GM18868 (cell line): ENCODE measurements around the gene ESYT2.

Experiments used
- ATAC-seq: cut with Tn5 transposase; IDR thresholded peaks from one replicate; pipeline ENCODE4 v1.9.1; 2021; ENCODE audit warnings: mild to moderate bottlenecking, moderate library complexity; ENCODE audit not compliant: unreplicated experiment

ESYT2 gene

DNA sequence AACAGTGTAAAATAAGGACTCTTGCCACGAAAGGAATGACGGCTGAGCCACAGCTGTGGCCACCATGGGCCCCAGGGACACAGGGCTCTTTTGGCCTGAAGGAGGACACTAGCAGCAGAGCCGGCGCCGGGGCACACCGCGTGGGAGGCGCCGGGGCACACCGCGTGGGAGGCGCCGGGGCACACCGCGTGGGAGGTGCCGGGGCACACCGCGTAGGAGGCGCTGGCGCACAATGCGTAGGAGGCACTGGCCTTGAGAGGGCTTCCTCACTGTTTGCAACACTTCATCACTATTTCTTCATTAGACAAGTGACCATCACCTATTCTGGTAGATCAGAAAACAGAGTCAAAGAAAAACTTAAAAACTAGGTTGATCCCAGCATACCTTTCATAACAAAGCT, 23.4 kb downstream of the ESYT2 start:
- ATAC-seq: no peak

DNA sequence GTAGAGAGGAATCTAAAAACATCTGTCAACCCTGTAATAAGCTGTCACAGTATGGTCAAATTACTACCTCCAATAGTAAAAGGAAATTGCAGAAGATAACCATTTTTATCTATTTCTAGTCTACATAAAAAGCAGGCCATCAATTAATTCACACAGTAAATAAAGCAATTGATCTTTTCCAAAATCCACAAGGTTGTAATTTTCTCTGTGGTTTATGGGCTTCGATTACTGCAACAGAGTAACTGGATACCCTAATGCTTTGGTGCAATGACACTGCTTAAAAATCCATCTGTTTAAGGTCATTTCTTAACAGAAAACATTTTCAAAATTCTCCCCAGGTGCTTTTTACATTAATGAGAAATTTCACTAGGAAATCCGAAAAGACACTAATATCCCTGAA, 23.9 kb downstream of the ESYT2 start:
- no peak for ATAC-seq

DNA sequence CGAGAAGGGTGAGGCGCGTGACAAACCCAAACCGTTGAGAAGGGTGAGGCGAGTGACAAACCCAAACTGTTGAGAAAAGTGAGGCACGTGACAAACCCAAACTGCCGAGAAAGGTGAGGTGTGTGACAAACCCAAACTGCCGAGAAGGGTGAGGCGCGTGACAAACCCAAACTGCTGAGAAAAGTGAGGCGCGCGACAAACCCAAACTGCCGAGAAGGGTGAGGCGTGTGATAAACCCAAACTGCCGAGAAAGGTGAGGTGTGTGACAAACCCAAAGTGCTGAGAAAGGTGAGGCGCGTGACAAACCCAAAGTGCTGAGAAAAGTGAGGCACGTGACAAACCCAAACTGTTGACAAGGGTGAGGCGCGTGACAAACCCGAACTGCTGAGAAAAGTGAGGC, 25.0 kb downstream of the ESYT2 start:
- ATAC-seq: no peak

DNA sequence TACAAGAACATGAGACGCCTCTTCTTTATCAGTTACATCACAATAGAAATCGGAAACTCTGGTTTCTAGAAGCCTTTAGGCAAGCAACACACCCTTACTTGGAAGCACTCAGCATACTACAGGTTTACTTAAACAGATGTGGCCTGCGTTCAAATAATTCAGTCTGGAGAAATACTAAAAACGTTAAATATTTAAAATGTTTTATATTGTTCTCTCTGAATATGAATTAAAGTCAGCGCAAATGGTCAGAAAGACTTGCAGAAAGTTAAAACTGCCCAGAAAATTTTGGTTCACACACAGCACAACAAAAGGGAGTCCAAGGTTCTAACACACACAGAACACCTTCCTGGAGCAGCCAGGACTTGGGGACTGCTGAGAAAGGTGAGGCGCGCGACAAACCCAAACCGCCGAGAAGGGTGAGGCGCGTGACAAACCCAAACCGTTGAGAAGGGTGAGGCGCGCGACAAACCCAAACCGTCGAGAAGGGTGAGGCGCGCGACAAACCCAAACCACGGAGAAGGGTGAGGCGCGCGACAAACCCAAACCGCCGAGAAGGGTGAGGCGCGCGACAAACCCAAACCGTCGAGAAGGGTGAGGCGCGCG, 25.8 kb downstream of the ESYT2 start:
- no peak for ATAC-seq

DNA sequence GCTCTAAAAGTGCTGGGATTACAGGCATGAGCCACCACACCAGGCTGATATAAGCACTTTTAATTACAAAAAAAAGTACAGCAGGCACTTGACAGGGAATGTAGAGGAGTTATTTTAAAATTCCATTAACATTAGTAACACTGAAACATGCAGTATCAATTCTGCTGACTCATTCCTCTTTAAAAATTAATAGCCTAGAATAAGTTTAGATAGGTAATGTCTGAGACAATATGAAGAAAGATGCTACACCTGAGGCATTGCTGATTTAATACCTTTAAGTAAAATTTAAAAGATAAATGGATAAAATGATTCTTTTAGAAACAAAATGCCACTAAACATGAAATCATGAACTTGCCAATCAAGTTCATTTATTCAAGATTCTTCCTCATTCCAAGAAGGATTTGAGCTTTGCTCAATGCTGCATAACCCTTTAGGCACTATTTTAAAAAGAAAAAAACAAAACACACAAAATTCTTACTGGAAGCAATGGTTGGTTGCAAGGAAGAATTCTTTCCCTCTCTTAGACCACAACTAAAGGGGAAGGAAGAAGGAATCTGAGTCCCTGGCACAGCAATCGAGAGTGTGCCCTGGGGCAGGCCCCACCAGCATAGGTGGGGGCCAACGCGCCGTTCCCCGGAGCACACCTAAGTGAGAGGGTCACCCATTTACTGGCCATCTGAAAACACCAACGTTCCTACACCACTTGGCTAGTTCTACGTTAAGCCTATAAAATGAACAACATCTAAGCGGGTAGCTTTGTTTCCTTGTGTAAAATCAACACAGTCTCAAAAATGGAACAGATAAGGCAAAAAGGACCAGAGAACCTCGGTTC, 26.6 kb downstream of the ESYT2 start:
- no peak for ATAC-seq

DNA sequence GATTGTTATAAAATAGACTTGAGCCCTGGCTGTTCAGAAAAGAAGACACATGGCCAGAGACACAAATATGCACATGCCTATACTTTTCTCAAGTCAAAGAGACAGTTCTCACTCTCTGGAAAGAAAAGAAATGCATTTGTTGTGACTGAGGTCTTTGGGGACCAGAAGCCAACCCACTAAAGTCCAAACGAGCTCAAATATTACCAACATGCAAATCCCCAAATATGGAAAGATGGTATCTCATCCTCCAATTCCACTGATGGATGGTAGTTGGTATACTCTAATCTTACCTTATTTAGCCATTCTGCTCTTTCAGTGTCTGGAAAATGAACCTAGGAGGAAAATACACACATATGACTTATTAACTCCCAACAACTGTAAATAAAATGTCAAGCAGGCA, 30.6 kb downstream of the ESYT2 start:
- no peak for ATAC-seq

DNA sequence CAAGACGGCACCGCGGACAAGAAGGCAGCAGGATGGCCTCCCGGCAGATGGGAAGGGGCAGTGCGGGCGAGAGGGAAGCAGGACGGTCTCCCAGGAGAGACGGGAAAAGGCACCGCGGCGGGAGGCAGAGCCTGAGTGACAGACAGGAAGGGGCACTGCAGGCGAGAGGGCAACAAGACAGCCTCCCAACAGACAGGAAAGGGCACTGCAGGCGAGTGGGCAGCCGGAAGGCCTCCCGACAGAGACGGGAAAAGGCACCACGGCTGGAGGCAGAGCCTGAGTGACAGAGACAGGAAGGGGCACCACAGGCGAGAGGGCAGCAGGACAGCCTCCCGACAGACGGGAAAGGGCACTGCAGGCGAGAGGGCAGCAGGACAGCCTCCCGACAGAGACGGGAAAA, 32.6 kb downstream of the ESYT2 start:
- ATAC-seq: no peak

DNA sequence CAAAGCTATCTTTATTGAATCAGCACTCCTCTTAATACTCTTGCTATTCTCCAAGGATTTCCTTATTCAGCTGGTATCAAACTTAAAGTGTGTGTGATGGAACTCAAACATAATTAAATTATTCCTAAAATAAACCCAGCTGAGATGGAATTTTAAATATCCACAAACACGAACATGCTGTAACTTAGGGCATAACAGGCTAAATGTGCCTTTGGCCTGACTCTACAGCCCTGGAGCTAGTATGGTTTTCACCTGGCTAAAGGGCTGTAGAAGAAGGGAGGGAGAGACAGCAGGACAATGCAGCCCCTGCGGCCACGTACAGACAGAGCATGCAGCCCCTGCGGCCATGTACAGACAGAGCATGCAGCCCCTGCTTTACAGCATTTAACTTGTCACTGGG, 34.0 kb downstream of the ESYT2 start:
- no peak for ATAC-seq

DNA sequence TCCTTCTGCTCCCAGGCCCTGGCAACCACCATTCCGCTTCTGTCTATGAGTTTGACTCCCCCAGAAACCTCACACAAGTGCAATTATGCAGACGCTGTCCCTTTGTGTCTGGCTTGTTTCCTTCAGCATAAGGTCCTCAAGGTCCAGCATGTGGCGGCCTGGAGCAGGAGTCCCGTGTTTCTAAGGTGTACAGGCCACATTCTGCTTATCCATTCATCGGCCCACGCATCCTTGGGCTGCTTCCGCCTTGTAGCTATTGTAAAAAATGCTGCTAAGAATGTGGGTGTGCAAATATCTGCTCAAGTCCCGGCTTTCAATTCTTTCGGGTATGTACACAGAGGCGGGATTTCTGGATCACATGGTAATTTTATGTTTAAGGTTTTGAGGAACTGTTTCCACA, 38.2 kb downstream of the ESYT2 start:
- no peak for ATAC-seq

DNA sequence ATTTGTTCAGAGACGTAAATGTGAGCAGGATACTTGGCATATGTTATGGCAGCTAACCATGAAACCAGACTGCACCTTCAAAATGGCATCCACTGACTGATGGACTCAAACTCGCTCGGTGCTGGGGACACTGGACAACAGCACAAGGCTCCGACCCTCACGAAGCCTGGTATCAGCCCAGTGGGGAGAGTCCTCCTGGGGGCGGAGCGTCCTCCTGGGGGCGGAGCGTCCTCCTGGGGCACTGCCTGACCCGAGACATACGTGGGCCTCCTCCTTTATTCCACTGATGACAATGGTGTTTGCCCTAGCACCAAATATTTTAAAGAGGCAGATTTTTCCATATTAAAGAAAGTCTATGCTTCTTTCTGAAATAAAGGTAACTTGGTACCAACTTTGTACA, 39.5 kb downstream of the ESYT2 start:
- ATAC-seq: no peak

DNA sequence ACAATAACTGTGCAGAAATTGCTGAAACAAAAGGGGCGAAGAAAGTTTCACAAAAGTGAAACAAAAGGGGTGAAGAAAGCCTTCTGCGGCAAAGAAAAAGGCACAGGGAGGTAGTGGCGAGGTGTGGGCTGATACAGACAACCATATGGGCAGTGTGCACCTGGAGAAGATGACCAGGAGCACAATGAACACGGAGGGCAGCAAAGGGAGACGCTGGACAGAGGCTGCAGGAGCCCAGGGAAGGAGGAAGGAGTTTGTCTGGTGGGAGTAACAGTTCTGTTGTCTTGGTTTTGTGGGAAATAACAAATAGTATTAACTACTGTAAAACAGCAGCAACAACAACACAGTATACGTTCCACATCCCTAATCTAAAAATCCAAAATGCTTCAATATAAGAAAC, 42.4 kb downstream of the ESYT2 start:
- no peak for ATAC-seq

DNA sequence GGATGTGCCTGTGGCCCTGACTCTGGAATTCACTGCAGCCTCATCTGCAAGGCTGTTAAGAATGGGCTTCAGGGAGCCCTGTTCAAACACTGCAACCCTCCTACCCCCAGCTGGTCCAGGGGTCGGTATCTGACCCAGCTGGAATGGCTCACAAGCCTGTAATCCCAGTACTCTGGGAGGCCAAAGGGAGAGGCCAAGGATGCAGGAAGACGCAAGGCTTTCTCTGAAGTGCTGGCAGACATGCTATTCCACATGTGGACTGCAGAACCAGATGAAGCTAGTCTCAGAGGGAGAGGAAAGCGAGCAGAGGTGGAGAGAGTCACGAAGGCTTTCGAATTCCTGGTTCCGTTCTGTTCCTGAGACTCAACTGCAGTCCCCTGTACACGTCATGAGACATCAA, 45.0 kb downstream of the ESYT2 start:
- no peak for ATAC-seq

DNA sequence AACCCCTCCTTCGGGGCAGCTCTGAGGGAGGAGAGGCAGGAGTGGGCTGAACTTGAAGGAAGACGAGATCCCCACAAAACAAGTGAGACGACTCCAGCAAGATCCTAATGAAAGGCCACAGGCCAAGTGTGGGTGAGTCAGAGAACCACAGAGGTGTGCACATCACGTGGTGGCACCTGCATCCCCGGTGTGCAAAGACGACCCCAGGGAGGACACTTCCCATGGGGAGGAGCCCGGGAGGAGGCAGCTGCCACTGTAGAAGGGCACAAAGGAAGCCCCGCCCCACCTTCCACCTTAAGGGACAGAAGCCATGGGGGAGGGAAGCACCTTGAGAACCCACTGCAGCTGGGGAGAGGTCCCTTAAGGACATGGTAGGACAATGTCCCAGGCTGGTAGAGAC, 45.7 kb downstream of the ESYT2 start:
- ATAC-seq: no peak

DNA sequence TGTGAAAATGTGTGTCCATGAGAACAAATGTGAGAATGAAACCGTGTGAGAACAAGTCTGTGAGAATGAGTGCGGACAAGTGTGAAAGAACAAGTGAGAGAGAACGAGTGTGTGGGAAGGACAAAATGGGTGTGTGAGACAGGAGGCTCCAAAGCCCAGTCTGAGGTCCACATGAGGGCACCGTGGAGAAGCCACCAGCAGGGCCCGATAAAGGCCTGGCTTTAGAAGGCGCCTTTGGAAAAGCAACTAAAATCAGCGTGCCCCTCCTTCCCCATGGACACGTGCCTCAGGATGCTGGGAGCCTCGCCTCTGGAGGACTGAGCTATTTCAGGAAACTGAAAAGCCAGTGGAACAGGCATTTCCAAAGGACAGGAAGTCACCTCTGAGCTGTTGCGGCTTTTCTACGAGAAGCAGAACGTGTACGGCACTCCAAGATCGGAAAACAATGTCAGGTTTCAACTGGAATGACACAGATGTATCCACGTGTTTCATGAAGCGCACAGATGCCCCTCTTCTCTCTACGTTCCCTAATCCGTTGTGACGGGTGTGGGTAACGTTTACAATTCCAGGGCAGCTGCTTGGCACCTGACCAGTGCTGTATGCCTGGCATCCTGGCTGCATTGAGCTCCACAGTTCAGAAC, 46.4 kb downstream of the ESYT2 start:
- no peak for ATAC-seq

DNA sequence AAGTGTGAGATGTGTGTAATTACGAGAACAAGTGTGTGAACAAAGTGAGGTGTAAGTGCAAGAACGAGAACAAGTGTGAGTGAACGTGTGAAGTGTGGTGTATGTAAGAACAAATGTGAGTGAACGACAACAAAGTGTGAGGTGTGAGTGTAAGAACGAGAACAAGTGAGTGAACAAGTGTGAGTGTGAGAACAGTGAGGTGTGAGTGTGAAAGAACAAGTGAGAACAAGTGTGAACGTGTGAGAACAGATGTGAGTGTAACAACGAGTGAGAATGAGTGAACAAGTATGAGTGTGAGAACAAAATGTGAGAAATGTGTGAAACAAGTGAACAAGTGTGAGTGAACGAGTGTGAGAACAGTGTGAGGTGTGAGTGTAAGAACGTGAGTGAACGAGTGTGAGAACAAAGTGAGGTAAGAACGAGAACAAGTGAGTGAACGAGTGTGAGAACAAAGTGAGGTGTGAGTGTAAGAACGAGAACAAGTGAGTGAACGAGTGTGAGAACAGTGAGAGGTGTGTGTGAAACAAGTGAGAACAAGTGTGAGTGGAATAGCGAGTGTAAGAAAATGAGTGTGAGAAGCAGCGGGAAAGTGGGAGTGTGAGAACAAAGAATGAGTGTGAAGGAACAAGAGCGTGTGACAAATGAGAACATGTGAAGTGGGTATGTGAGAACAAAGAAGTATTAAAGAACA, 47.2 kb downstream of the ESYT2 start:
- no peak for ATAC-seq

DNA sequence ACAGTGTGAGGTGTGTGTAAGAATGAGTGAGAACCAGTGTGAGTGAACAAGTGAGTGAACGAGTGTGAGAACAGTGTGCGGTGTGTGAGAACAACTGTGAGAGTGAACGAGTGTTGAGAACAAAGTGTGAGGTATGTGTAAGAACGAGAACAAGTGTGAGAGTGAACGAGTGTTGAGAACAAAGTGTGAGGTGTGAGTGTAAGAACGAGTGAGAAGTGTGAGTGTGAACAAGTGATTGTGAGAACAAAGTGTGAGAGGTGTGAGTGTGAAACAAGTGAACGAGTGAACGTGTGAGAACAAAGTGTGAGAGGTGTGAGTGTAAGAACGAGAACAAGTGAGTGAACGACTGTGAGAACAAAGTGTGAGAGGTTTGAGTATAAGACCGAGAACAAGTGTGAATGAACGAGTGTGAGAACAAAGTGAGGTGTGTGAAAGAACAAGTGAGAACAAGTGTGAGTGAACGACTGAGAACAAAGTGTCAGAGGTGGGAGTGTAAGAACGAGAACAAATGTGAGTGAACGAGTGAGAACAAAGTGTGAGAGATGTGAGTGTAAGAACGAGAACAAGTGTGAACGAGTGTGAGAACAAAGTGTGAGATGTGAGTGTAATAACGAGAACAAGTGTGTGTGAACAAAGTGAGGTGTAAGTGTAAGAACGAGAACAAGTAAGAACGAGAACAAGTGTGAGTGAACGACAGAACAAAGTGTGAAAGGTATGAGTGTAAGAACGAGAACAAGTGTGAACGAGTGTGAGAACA, 47.9 kb downstream of the ESYT2 start:
- ATAC-seq: no peak

DNA sequence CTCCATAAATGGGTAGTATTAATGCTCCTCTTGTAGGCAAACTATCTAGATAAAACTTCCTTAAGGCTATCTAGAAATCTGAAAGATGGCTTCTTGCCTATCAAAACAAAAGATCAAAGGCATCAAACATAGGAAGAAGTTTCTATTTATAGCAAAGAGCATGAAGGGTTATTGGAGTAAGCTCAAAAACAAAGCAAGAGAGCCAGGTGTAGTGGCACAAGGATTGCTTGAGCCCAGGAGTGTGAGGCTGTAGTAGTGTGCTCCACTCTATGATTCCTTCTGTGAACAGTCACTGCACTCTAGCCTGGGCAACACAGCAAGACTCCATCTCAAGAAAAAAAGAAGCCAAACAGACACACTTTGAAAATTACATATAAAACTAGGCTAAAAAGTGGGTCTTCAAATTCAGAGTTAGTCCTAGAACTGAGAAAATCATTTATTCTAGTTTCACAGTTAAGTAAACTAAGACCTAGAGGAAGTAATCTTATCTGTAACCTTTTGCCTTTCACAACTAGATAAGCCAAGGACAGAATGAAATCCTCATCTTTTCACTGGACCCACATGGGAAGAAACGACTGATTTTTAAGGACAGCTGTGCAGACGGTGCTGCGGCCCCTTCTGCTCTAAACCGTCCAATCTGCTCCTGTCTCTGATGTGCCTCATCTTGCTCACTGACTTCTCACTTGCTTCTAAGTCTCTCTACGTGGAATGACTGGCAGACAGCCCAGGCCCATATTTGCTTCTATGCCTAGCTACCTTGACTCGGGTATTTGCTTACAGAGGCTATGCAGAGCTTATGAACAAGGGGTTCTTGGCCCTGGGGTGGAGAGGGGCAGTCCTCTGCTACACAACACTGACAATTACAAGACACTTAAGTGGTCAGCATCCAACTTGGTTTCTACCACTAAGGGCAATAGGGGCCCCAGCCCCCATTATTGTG, 50.0 kb downstream of the ESYT2 start:
- ATAC-seq: no peak

DNA sequence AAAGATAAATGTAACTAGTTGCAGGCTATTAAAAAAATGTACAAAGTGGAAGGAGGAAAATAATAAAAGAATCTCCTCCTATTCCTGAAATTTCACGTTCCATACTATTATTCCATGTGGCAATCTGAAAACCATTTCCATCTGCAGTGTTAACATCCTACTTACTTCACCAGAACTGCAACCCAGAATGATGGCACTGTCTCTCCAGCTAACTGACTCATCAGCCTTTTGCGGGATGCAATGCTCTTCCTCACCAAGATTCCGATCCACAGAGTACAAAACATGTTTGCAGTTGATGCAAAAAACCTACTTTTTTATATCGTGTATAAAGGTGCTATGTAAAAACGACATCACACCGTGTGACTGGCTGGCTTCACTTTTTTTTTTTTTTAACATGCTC, 50.8 kb downstream of the ESYT2 start:
- ATAC-seq: no peak

DNA sequence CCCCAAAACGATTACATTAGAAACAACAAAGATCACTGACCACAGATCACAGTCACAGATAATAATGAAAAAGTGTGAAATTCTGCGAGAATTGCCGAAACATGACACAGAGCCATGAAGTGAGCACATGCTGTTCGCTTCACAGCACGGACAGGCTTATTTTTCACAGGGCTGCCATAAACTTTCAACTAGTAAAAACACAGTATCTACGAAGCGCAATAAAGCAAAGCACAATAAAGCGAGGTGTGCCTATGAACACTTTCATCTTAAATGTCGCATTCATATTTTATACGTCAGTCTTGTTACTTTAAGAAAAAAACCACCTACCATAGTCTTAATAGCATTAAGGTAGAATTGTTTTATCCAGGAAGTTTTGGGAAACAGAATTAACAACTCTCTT, 51.5 kb downstream of the ESYT2 start:
- ATAC-seq: no peak

DNA sequence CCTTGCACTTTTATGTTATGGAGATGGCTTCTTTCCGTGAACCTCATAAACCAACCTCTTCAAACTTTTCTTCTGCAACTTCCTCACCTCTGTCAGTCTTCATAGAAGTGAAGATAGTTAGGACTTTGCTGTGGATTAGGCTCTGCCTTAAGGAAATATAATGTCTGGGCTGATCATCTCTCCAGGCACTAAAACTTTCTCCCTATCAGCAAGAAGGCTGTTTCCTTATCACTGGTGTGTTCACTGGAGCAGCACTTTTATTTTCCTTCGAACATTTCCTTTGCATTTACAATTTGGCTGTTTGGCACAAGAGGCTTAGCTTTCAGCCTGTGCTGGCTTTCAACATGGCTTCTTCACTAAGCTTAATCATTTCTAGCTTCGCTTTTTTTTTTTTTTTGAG, 52.8 kb downstream of the ESYT2 start:
- no peak for ATAC-seq
